ENCODE results near the gene SHOX. TPM values are rescaled to one million over a fixed set of nuclear protein-coding genes. Genes with fewer than 3 reads are reported as not detected.

The SHOX gene
- total RNA-seq, 3 donors from 2014 or later, result 0.33 to 0.80 TPM; not detected in 1

DNA sequence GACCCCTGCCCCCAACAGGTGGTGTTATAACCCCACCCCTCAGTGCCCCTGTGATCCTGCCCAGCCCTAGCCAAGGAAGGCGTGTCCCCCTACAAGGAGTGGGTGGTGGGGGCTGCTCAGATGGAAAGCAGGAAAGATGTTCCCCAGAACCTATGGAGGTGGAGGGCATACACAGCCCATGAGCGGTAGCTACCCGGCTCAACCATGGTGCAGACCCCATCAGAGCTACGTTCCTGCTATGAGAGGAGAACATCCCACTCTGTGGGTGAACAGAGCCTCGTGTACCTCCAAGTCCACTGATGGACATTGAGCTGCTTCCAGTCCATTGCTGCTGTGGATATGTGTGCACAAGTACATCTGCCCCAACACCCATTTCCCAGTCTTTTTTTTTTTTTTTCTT lies 71.1 kb downstream of the SHOX start:
- intact Hi-C loops (cut with DNase I; ENCODE audit: low total_unique reads), result loop anchor here (5.0 kb wide), 1 partner anchor 461 kb away; no protein-coding TSS in a partner anchor
- no peaks in the 10 kb centered on the region for H3K36me3 ChIP-seq
- TF ChIP-seq POLR2A (IDR thresholded peaks at IDR 0.05), result no peak
- TF ChIP-seq, protein P1, sequence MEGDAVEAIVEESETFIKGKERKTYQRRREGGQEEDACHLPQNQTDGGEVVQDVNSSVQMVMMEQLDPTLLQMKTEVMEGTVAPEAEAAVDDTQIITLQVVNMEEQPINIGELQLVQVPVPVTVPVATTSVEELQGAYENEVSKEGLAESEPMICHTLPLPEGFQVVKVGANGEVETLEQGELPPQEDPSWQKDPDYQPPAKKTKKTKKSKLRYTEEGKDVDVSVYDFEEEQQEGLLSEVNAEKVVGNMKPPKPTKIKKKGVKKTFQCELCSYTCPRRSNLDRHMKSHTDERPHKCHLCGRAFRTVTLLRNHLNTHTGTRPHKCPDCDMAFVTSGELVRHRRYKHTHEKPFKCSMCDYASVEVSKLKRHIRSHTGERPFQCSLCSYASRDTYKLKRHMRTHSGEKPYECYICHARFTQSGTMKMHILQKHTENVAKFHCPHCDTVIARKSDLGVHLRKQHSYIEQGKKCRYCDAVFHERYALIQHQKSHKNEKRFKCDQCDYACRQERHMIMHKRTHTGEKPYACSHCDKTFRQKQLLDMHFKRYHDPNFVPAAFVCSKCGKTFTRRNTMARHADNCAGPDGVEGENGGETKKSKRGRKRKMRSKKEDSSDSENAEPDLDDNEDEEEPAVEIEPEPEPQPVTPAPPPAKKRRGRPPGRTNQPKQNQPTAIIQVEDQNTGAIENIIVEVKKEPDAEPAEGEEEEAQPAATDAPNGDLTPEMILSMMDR (IDR thresholded peaks at IDR 0.05), result no peak
- no peak for TF ChIP-seq POLR2AphosphoS5 (IDR thresholded peaks at IDR 0.05)
- no peak overlapping the region for H3K27ac ChIP-seq
- H3K9me3 ChIP-seq, result peaks cover 15 to 50% of the 10 kb centered on the region in 2 donors
- H3K27me3 ChIP-seq, result peaks cover 0 to 6% of the 10 kb centered on the region in 2 donors
- H3K4me1 ChIP-seq, result no peaks in the 10 kb centered on the region
- DNase-seq (ENCODE audit: low spot score in 2 of 2), result no peak
- H3K4me3 ChIP-seq, result no peak overlapping the region

DNA sequence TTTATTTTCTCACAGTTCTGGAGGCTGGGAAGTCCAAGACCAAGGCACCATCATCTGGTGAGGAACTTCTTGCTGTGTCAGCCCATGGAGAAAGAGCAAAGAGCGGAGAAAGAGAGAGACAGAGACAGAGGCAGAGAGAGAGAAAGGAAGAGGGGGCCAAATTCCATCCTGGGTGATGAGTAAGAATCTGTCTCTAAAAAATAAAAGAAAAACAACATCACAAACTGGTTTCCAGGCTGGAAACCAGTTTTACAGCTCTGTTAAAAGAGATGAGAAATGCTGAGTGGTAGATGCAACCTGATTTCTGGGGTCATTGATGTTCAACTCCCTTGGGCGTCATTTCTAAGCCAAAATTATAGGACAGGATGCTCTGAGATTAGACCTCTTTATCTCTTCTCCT lies 72.9 kb downstream of the SHOX start:
- H3K4me3 ChIP-seq, result no peak overlapping the region
- peaks cover 24 to 49% of the 10 kb centered on the region in 2 donors for H3K9me3 ChIP-seq
- H3K36me3 ChIP-seq, result no peaks in the 10 kb centered on the region
- no peak for DNase-seq (ENCODE audit: low spot score in 2 of 2)
- TF ChIP-seq, protein P1 (IDR thresholded peaks at IDR 0.05), result no peak
- TF ChIP-seq POLR2AphosphoS5 (IDR thresholded peaks at IDR 0.05), result no peak
- no peak for TF ChIP-seq POLR2A (IDR thresholded peaks at IDR 0.05)
- no peaks in the 10 kb centered on the region for H3K4me1 ChIP-seq
- intact Hi-C loops (cut with DNase I; ENCODE audit: low total_unique reads), result loop anchor here (5.0 kb wide), 1 partner anchor 459 kb away; no protein-coding TSS in a partner anchor
- no peak overlapping the region for H3K27ac ChIP-seq
- H3K27me3 ChIP-seq, result peaks cover 0 to 6% of the 10 kb centered on the region in 2 donors

DNA sequence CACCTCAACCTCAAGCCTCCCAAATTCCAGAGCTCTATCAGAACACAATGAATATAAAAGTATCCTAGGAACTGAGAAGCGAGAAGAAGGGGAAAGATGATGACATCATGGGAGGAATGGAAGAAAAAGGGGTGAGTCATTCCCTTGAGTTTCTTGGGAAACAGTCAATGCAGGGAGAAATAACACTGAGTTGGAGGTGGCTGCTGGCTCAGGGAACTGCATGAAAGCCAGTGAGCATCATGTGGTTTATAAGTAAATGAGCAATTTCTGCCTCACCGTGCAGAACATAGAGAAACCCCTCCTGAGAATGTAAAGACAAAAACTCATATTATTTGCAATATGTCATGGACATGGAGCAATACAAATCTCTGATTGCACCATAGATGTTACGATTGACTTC lies 73.3 kb downstream of the SHOX start:
- Histone ChIP-seq H3K9me3 (peaks cover 24 to 49% of the 10 kb centered on the region in 2 donors), H3K36me3 (no peaks in the 10 kb centered on the region), H3K4me1 (no peaks in the 10 kb centered on the region), H3K27me3 (peaks cover 0 to 6% of the 10 kb centered on the region in 2 donors), H3K27ac (no peak overlapping the region), H3K4me3 (no peak overlapping the region)
- DNase-seq (ENCODE audit: low spot score in 2 of 2), result no peak
- no peak for TF ChIP-seq POLR2AphosphoS5 (IDR thresholded peaks at IDR 0.05)
- TF ChIP-seq, protein P1 (IDR thresholded peaks at IDR 0.05), result no peak
- no peak for TF ChIP-seq POLR2A (IDR thresholded peaks at IDR 0.05)
- intact Hi-C loops (cut with DNase I; ENCODE audit: low total_unique reads), result loop anchor here (5.0 kb wide), 1 partner anchor 458 kb away; no protein-coding TSS in a partner anchor

Other genes starting within 250 kb of the SHOX start
- 10 to 100 TPM; 10.4 to 23.3 (median 23.1) TPM for gene PPP2R3B, start 243.9 kb upstream of the SHOX start, total RNA-seq

All from breast epithelium (tissue), 4 donors.